Gastroesophageal sphincter (tissue), 3 donors: Measurements from ENCODE around the gene TTLL7.

Experiments used
- POLR2A ChIP-seq, 2 donors: fragments of 450-650 bp; IDR thresholded peaks; one replicate each; pipeline ENCODE4 v1.6.1; 2017; ENCODE audit warnings: antibody characterized with exemption in 2 of 2, mild to moderate bottlenecking in 2 of 2, moderate library complexity in 1 of 2
- POLR2AphosphoS5 ChIP-seq: sonication (generic); formaldehyde crosslinking; IDR thresholded peaks from one replicate; pipeline ENCODE4 v1.6.1; 2017; ENCODE audit warnings: antibody characterized with exemption
- TF ChIP-seq, protein P1 (sequence below), 4 experiments: fragments of 200-600 bp in 2 of 4; fragments of 450-650 bp in 2 of 4; sonication (generic) in 1 of 4; IDR thresholded peaks; one replicate each; pipeline ENCODE4 v1.5.1; 2017 to 2019; ENCODE audit warnings: antibody characterized with exemption in 4 of 4, mild to moderate bottlenecking in 2 of 4, moderate library complexity in 2 of 4

DNA sequence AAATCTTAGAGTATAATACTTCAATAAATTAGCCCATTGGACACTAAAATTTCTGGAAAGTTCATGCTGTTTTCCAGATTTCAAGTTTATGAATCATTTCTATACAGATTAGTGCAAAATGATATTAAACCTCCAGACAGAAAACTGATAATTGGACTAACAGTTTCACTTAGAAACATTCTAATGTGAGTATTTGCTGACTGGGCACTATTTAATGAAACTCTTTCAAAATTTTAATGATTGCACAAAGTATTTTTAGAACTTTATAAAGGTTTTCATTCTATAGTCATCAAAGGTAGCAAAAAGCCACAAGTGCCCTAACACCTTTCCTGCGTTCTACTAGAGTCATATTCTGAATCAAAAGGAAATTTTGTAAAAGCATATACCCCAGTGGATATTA, 81.0 kb downstream of the TTLL7 start:
- TF ChIP-seq, protein P1, sequence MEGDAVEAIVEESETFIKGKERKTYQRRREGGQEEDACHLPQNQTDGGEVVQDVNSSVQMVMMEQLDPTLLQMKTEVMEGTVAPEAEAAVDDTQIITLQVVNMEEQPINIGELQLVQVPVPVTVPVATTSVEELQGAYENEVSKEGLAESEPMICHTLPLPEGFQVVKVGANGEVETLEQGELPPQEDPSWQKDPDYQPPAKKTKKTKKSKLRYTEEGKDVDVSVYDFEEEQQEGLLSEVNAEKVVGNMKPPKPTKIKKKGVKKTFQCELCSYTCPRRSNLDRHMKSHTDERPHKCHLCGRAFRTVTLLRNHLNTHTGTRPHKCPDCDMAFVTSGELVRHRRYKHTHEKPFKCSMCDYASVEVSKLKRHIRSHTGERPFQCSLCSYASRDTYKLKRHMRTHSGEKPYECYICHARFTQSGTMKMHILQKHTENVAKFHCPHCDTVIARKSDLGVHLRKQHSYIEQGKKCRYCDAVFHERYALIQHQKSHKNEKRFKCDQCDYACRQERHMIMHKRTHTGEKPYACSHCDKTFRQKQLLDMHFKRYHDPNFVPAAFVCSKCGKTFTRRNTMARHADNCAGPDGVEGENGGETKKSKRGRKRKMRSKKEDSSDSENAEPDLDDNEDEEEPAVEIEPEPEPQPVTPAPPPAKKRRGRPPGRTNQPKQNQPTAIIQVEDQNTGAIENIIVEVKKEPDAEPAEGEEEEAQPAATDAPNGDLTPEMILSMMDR (IDR thresholded peaks at IDR 0.05): no peak
- no peak for TF ChIP-seq POLR2A (IDR thresholded peaks at IDR 0.05)
- no peak for TF ChIP-seq POLR2AphosphoS5
